Activated CD8-positive, alpha-beta memory T cell treated with anti-CD3 and anti-CD28 coated beads, Interleukin-2, amount 50 U/mL, for 24 hours (primary cell): ENCODE measurements around the gene MAP3K20.
"Not testable (repeated sequence)": the region's sequence is repeated elsewhere in the genome, so short reads cannot be mapped to it uniquely, and the experiment has no call there.

Experiments used
- DNase-seq: peaks from one replicate; pipeline ENCODE4 v3.0.0-alpha.2; 2020; ENCODE audit errors: extremely low read depth

Gene MAP3K20

DNA sequence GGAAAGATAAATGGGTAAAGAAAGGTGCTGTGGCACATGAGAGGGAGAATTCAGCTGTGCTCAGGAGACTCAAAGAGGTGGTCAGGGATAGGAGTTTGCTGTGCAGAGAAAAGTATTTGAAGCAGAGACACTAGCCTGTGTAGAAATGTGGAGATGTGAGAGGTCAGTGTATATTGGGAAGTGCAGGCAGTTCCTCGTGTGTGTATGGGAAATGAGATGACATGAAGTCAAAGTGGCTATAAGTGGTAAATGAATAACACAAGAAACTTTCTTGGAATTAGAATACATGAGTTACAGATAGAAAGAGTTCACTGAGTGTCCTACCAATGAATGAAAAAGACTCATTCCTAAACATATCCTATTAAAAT, 11.6 kb downstream of the MAP3K20 start:
- DNase-seq: no peak

GRCh38 chr2:173087793-173088496, 12.3 kb downstream of the MAP3K20 start:
- DNase-seq: no peak

GRCh38 chr2:173090276-173090877, 14.7 kb downstream of the MAP3K20 start:
- DNase-seq: no peak

- no peak for DNase-seq
Measured at GRCh38 chr2:173090973-173091660, 15.5 kb downstream of the MAP3K20 start.

- no peak for DNase-seq
Measured at GRCh38 chr2:173091910-173092309, 16.3 kb downstream of the MAP3K20 start.

DNA sequence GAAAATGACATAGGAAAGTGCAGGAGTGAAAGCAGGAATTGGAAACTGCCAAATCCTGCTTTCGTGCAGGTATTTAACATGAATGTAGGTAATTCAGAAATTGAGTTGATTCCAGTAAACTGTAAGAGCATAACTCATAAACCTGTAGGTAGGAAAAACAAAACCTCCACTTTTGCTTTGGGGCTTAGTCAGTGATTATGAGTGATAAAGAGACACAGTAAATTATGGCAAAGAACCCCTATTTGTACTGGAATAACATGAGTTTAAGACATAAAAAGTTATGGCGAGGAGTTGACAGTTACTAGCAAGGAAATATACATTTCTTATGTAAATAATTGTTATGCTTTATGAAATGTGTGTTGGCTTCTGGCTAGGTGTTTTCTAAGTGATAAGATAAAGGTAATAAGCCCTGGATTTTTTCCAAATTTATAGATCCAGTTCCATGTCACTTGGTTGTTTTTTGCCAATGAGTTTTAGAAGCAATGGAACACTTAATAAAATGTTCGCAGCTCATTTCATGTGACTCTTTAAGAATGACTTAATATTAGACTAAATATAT, 17.3 kb downstream of the MAP3K20 start:
- no peak for DNase-seq

- not testable (repeated sequence) for DNase-seq
Measured at GRCh38 chr2:173093617-173094016, 18.0 kb downstream of the MAP3K20 start.

DNA sequence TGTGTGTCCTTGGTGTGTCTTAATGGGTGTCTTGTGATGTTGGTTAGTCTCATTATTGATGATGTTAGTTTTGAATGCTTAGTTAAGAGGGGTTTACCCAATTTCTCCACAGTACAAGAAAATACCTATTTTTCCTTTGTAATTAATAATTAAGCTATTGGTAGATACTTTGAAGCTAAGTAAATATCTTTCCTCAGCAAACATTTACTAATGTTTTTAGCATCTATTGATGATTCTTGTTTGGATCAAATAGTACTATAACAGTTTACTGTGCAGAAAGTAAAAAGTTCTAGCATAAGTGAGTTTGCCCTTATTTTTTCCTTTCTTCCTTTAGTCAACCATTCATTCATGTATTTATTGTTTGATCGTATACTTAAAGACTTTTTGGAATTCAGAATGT, 19.1 kb downstream of the MAP3K20 start:
- no peak for DNase-seq

- no peak for DNase-seq
Measured at GRCh38 chr2:173095356-173095755, 19.7 kb downstream of the MAP3K20 start.

DNA sequence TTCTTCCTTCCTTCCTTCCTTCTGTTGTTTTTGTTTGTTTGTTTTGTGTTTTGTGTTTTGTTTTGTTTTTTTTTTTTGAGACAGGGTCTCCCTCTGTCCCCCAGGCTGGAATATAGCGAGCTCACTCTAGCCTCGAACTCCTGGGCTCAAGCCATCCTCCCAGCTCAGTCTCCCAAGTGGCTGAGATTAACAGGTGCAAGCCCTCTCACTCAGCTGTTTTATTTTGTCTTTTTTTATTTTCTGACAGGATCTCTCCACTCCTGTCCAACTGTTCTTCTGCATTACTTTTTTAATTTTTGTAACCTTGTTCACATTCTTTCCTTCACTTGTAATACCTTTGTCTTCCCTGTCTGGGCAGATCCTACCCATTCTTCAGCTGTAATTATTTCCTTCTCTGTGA, 23.6 kb downstream of the MAP3K20 start:
- no peak for DNase-seq

DNA sequence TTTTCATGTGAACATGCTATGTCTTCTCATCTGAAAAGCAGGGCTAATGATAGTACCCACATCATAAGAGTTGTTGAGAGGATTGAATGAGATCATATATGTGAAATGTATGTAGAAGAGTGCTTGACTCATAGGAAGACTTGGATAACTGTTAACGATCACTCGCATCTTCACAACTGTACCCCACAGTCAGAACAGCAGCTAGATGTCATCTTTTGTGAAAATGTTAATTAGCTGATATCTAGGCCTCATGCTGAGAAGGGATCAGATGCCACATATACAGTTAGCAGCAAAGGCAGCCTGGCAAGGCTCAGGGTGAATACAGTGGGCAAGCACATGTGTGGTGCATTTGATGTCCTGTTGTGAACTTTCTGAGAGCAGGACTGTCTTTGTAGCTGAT, 24.2 kb downstream of the MAP3K20 start:
- DNase-seq: no peak

DNA sequence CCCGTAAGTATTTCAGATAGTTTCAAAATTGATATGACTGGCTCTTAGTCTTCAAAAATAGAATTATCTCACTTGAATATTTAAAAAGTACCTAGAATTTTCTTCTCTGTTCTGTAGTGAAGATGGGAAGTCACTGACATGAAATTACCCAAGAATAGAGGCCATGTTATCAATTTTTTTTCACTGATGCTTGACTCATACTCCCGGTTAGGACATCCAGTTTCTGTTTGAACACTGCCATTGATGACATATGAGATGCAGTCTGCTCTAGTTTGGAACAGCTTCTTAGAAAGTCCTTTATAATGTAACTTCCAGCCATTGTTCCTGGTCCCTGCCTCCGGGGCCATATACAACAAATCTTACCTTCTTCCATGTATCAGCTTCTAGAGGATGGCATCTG, 26.0 kb downstream of the MAP3K20 start:
- DNase-seq: no peak

GRCh38 chr2:173104156-173104555, 28.5 kb downstream of the MAP3K20 start:
- DNase-seq: no peak

- DNase-seq: no peak
Measured at GRCh38 chr2:173106959-173107628, 31.4 kb downstream of the MAP3K20 start.

DNA sequence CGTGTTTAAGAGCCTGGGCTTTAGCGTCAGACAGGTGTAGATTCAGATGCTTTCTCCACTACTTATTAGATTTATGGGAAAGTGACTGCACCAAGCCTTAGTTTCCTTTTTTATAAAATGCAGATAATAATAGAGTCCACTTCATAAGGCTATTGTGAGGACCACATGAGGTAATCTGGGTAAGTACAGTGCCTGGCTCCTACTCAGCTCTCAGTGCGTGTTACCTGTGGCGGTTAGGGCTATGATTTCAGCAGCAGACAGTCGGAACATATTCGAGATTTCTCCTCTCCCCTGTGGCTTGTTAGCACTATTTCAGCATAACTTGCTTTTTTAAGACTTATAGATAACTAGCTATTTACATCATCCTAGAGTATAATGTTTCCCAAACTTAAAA, 32.0 kb downstream of the MAP3K20 start:
- DNase-seq: no peak

- DNase-seq: no peak
Measured at GRCh38 chr2:173109253-173110188, 33.9 kb downstream of the MAP3K20 start.

DNA sequence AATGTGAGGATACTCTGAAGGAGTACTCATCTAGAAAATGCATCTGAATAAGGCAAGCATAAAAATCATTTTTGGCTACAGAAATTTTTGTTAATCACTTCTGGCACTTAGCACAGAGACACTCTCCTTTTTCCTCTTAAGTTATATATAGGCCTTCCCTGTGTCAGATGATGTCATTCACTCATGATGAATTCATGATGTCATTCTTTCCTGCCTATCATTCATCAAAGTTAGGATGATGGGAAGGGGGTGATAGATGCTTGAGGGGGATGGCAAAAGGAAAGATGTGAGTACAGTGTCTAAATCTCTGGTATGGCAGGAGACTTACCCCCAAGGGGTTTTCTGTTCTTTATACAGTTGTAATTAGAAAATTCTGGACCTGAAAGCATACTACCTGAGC, 42.0 kb downstream of the MAP3K20 start:
- DNase-seq: no peak

DNA sequence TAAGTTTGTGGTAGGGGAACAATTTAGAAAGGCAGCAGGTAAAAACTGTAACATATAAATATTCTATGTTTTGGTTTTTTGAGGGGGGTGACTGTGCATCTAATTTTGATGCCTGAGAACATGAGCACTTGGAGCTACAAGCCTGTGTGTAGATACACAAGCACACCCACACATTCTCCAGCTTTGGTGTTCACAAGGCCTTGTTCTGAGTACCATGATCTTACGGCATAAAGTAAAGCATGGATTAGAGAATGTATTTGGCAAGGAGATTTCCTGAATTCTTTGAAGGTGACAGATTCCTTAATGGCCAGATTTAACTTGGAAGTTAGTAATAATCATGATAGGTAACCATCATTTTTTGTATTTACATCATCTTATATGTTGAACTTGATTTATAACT, 42.7 kb downstream of the MAP3K20 start:
- no peak for DNase-seq

GRCh38 chr2:173119069-173119807, 43.6 kb downstream of the MAP3K20 start:
- no peak for DNase-seq

GRCh38 chr2:173119944-173120343, 44.3 kb downstream of the MAP3K20 start:
- DNase-seq: no peak

DNA sequence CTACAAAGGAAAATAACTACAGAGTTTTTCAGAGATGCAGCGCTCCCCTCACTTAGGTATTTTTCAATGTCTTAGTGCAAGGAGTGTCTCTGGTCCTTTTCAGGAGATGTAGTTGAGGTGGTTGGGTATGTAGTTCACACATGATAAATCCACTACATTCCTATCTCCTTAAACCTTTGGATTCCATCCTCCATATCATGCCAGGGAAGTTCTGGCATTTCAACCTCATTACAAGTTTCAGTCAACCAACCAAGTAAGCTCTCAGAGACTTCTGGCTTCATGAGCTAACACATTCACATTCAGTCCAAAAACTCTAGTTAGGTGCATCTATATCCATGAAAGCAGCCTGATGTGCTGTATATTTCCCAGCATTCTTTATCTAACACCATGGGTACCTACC, 47.3 kb downstream of the MAP3K20 start:
- no peak for DNase-seq
